ENCODE results near the gene KRT31.
A peak's percentile ranks its signal among the peaks of the same experiment; 100 is the strongest.
"Not testable (repeated sequence)": the region's sequence is repeated elsewhere in the genome, so short reads cannot be mapped to it uniquely, and the experiment has no call there.

Gene KRT31

DNA sequence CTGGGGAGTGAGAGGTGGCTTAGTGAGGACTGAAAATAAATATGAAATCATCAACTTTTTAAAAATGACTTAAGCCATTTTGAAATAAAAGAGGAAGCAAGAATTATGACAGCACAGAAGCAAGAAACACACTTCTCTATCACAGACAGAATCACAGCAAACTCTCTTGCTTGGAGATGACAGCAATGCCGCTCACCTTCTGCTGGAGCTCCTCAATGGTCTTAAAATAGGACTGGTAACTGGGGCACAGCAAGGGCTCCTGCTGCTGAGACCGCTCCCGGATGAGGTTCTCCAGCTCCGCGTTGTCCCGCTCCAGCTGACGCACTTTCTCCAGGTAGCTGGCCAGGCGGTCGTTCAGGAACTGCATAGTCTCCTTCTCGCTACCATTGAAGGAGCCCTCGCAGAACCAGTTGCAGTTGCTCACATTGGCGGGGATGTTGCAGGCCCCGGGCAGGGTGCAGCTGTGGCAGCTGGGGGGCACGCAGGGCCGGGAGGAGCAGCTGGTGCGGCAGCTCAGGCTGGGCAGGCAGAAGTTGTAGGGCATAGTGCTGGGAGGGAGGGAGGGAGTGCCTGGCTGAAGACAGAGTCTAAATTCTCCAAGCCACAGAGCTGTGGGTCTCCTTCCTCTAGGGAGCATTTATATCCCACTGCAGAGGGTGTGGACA is at the start of gene KRT31:
KRT31 (minus strand) TSS at position 613 of the 665 bp plus-strand sequence; CDS start at position 544, 69 bp downstream.
- DNase-seq: no peak

DNA sequence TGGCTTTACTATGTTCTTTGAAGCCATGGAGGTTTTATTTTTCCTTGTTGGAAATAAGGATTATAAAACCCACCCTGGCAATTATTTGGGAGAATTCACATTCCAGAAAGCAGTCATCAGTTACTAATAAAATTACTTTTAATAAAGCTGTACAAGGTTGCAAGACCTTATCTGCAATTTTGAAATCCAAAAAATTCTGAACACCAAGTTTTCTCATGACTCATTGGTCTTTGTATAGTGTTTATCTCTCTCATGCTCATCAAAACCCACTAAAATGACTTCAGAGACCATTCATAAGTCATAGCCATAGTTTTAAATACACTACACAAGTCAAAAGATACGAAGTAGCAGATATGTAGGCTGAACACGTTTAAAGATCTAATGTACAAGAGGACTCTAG is 49.4 kb upstream of the KRT31 start:
- no peak for DNase-seq

DNA sequence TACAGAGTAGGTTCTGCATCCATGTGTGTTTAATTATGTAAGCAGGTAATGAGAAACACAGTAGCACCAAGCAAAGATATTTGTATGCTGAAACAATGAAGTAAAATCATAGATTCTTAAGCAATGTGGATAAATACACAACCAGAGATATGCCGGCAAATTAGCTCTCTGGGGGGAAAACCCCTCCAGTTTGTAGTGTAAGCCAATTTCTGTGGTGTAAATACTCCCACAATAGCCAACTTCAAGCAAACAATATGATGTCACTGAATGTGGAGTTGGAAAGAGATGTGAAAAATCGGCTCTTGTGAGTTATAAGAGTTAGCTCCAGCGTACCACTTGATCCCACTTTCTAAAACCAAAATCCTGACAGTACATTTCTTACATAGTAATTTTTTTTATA is 47.2 kb upstream of the KRT31 start:
- DNase-seq: no peak

DNA sequence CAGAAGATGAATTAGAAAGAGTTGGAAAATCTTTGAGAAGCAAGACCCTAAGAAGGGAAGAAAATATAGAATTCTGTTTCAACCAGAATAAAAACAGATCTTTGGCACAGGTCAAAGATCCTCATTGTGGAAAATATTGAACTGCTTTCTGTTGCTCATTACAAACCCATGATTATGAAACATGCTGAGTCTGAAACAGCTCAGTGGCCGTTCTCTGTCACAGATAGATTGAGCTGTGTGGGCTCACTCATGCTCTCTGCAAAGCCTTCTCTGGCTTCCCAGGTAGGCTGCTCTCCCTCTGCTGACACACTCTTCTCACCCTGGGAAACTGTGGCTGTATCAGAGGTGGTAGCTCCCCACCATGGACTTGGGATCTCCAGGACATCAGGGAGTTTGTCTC is 46.8 kb upstream of the KRT31 start:
- no peak for DNase-seq

DNA sequence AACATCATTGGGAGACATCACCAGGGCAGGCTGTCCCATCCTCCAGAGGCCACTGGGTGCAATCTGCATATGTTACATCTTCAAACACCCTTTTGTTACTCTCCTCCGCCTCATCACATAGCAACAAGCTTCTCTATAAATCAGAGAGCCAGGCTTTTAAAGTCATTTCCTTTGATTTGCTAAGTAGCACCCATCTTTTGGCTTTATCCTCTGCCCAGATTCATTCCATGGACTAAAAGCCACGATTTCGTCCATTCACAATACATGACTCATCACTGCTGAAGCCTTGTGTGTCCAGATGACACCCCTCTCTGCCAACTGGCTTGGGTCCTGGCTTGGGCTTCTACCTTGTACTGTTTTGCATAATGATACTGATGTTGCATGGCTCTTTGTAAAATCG is 45.3 kb upstream of the KRT31 start:
- DNase-seq: peak in 1 of 2 experiments; percentile 36

DNA sequence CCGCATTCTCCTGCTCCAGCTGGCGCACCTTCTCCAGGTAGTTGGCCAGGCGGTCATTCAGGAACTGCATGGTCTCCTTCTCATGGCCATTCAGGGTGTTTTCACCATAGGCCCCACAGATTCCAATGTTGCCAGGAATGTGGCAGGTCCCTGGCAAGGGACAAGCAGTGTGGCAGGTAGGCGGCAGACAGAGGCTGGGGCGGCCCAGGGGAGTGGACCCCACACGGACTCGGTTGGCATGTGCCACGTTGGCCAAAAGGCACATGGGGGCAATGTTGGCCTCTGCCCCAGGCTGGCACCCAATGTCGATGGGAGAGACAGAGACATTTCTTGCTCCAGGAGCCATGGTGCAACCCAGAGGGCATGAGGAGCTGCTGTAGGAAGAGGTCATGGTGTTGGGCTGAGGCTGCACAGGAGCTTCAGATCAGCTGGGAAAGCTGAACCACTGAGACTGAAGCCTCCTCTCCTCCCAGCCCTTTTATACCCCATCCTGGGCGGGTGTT is 43.2 kb upstream of the KRT31 start, which contains the start of gene KRT38:
KRT38 (minus strand) TSS at position 453 of the 503 bp plus-strand sequence; CDS start at position 391, 62 bp downstream.
- no peak for DNase-seq

DNA sequence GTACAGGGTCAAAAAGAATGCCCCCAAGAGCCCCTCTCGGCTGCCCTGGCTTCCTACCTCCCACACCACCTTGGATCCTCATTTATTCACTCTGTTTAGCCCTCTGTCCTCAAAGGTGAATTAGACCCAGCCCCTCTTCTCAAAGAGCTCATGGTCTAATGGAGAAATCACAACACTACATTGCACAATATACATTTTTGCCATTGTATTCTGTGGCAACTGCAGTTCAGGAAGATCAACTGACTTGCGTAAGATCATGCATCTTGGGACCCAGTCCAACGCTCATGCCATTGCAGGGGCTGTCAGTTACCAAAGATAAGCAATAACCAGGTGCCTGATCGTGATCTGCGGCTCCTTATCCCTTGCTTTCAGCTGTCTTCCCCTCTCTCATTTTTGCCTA is 42.0 kb upstream of the KRT31 start:
- DNase-seq: no peak

DNA sequence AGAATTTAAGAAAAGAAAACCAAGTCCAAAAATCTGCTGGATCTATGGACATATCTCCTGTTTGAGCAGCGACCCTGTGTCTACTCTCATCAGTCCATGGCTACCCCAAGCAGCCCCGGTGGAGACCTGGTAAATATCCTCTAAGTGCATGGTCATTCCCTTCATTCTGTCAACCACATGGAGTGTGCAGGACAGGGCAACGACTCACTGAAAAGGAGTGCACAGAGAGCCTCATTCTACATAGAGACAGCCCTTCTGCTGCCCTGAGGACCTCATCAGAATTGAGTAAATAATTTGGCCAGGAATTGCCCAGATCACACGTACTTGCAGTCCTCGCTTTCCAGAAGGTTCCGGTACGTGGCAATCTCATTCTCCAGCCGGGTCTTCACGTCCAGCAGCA is 40.4 kb upstream of the KRT31 start:
- no peak for DNase-seq

DNA sequence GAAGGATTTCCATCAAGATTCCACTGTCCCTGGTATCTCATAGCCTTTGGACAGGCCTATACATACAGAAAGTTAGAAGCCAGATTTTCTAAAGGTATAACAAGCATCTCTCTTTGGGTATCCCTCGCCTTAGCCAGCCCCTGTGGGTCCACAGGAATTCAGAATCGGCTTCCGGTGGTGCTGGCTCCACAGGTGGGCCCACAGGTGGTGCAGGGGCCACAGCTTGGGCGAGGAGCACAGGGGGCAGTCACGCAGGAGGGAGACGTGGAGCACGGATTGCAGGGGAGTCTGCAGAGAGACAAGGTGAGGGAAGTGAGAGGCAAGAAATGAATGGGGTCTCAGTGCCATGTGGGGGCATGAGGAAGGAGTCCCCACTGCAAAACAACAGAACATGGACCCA is 39.8 kb upstream of the KRT31 start:
- DNase-seq: no peak

DNA sequence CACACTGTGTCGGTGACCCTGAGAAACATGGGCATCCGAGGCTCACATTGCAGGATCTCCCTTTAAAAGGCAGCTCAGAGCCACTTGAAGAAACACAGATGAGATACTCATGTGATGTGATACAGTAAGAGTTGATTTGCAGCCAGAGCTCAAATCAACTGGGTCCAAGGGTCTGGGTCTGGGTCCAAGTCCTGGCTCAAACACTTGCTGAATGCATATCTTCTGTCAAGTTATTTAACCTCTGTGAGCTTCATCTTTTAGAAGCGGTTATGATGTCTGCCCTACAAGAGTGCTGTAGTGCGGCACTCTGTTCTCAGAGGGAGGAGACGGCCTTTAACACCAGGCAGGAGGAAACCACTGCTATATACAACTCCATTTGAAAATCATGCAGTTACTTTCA is 37.0 kb upstream of the KRT31 start:
- DNase-seq: no peak

DNA sequence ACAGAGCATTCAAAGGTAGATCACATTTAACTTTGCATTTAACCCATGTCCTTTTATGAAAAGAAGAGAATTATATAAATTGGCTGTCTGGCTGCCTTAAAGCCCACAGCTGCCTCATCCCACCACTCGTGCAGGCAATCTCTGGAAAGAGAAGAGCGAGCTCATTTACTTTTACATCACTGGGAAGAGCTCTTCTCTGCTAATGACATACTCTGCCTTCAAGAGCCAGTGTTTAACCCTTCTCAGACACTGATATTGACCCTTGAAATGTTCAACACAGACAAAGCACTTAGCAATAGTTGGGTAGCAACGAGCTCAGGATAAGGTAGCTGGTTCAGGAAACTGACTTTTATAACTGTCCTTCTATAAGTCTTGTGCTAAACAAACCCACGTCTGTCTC is 36.6 kb upstream of the KRT31 start:
- DNase-seq: no peak

DNA sequence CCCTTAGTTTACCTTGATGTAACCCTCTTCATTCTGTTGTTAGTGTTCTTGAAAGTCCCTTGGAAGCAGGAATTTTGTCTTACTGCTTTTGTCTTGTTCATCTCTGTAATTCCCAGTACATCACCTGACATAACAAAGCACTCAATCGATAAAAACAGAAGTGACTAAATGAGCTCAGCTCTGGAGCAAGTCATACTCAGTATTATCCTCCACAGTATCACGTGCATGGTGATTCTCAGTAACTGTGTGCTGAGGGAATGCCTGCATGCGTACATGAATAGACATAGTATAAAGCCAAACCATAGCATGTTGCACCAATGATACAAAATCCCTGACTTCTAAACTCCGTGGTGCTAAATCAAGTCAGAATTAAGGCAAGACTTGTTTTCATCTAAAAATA is 36.2 kb upstream of the KRT31 start:
- no peak for DNase-seq

DNA sequence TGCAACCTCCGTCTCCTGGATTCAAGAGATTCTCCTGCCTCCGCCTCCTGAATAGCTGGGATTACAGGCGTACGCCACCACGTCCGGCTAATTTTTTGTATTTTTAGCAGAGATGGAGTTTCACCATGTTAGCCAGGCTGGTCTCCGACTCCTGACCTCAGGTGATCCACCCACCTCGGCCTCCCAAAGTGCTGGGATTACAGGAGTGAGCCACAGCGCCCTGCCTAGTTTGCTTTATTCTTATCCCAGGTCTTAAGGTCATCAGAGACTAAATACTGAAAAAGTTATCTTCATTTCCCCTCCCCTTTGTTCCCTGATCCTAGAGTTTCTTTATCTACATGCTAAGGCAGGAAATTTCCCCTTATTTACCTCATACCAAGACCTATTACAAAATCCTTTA is 33.0 kb upstream of the KRT31 start:
- DNase-seq: not testable (repeated sequence)

DNA sequence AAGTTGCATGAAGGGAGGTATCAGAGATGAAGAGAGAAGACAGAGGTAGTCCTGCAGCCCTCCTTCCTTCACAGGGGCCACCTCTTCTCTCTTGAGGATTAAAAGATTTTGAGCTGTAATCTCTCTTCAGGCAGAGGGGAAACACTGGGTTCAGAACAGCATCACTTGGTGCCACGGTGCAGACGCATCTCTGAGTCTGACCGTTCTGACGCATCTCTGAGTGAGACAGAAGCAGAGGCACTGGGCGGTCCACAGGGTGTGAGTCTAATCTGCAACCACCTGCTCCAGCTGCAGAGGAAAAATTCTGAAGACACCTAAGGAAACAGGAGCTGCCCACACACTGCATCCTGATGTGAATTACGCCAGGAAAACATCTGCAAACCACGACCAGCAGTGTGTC is 32.3 kb upstream of the KRT31 start:
- no peak for DNase-seq

DNA sequence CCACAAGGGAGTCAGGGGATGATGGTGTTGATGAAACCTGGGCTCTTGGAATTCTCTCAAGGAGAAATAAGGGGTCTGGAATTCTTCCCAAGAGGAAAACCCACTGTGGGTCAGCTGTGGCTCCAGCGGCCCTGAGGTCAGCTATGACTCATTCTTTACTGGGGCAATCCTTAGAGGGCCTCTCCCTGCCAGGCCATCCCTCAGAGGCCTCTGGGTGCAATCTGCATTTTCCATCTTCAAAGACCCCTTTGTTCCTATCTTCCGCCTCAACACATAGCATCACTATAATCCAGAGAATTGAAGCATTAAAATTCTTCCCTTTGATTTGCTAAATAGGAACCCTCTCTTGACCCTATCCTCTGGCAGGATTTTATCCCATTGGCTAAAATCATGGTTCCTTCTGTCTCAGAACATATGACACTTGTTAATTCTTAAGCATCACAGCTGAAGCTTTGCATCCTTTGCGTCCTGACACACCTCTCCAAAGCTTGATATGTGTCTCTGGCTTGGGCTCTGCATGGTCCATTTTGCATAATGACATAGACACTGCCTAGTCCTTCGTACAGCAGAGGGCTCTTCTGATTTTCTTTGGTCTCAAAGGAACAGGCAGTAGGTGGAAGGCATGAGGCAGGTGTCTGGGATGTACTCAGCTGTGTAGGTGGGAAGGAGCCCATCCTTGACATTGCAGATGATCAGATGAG is 31.3 kb upstream of the KRT31 start:
- DNase-seq: peak in 1 of 2 experiments; percentile 22

DNA sequence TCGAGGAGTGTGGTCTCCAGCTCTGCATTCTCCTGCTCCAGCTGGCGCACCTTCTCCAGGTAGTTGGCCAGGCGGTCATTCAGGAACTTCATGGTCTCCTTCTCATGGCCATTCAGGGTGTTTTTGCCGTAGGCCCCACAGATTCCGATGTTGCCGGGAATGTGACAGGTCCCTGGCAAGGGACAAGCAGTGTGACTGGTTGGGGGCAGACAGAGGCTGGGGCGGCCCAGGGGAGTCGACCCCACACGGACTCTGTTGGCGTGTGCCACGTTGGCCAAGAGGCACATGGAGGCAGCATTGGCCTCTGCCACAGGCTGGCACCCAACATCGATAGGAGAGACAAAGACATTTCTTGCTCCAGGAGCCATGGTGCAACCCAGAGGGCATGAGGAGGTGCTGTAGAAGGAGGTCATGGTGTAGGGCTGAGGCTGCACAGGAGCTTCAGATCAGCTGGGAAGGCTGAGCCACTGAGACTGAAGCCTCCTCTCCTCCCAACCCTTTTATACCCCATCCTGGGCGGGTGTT is 26.8 kb upstream of the KRT31 start, which contains the start of gene KRT37:
KRT37 (minus strand) TSS at position 475 of the 525 bp plus-strand sequence; CDS start at position 413, 62 bp downstream.
- DNase-seq: no peak

DNA sequence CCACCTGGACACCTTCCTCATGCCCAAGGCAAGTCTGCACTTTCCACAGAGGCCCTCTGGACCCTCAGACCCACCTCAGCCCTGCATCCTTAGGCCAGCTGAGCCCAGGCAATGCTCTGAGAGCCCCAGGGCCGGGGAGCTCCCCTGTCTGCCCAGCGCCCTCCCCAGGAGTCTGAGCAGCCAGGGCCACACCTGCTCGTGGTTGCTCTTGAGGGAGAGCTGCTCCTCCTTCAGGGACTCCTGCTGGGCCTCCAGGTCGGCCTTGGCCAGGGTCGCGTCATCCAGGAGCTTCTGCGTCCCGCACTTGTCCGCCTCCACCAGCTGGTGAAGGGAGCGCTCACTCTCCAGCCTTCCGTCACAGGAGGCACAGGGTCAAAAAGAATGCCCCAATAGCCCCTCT is 25.2 kb upstream of the KRT31 start:
- DNase-seq: not testable (repeated sequence)

DNA sequence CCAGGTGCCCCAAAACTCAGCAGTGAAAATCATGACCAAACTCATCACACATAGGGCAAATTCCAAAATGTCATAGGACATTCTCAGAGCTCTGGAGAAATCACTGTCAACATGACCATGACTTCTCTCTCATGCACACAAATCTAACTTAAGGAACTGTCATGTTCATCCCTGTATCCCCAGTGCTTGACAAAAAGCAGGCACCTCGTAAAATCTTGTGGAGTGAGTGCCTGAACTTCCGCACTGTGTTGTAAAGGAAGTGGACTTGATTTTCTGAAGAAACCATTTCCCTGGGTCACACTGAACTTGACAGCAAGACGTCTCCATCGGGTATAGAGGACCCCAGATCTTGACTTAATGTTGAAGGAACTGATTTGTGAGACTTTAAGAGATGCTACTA is 24.2 kb upstream of the KRT31 start:
- no peak for DNase-seq

DNA sequence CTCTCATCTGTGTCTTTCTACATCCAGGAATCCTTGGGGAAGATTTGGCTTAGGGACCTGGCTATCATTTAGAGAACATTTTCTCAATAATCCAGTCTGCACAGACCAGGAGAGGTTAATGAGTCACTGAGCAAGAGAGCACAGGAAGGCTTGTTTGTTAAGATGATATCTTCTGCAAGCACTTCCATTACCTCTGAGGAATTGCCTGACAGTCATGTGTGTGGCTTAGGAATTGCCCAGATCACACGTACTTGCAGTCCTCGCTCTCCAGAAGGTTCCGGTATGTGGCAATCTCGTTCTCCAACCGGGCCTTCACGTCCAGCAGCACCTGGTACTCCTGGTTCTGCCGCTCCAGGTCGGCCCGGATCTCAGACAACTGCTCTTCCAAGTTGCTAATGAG is 23.7 kb upstream of the KRT31 start:
- DNase-seq: no peak

DNA sequence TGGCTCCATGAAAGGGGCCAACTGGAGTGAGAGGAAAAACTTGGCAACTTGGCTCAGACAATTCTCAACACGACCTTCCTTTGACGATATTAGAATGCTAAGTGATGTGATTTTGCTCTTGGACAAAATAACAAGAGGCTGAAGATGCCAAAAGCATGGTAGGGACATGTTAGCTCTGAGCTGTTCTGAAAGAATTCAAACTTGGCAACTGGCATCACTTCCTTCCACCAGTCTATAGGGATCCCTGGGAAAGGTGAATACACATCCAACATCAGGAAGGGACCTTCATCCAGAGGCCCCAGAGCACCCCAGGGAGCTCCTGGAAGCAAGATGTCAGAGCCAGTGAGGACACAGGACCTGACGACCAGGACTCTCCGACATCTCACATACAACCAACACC is 22.7 kb upstream of the KRT31 start:
- DNase-seq: no peak

DNA sequence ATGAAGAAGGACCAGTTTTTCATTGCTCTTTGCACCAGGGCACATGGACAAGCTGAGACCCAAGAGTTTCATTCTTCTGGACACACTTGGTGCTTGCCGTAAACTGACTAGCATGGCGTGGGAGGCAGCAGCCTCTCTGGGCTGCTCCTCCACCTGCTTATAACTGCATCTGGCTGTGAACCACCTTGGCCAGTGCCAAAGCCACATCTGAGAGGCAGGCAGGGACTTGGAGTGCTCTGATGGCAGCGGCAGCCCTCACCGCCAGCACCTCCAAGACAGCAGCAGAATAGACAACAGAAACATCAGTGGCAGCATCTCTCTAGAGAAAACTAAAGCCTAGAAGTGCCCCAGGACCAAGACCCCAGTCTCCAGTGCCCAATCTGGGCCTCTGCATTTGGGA is 22.3 kb upstream of the KRT31 start:
- no peak for DNase-seq

DNA sequence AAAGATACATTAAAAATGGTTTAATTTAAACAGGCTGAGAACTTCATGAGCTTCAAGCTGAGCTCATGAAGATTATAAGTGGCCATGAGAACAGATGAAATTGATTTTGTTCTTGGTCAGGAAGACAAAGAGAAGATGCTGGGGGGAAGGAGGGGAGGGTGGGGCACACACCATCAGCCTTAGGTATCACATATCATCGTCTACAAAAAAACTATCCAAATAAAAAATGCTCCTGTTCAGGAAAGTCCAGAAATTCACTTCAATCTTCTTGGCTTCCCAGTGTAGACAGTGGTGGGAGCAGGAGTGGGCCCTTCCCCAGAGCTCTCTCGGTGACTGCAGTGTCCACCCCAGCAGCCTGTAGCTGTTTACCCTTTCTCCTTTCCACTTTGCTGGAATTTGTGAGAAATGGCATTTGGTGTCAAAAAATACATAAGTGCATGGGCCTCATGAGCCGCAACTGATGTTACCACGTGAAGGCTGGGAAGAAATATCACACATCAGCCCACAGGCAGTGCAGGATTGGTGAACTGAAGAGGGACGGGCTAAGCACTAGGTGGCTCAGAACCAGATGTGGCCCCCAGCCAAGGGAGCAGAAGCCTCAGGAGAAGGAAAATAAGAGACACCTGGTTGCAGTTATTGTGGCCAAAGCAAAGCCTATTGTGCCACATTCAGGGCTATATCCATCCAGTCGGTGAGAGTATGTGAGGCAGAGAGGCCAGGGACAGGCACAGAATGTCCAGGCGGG is 20.9 kb upstream of the KRT31 start:
- no peak for DNase-seq

DNA sequence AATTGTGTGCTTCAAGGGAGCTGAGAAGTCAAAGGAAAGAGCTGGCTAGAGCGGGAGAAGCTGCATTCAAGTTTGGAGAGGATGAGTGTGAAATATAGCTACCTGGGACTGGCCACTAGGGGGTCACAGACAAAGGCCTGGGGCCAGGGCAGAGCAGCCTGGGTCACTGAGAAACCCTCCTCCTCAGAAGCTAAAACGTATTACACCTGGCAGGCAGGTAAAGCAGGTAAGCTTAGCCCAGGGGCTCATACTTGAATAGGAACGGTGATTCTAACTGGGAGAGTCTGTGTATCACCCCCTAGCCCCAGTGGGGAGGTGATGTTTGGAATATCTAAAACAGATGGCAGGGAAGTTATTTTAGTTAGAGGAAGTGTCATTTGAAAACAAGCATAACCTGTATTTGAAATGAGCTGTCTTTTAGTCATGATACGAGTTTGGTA is 20.2 kb upstream of the KRT31 start:
- DNase-seq: peak in 1 of 2 experiments; percentile 54

Measured in NCI-H526 (cell line).